HEK293T (cell line): ENCODE measurements around the gene PATJ.
"Not testable (repeated sequence)": the region's sequence is repeated elsewhere in the genome, so short reads cannot be mapped to it uniquely, and the experiment has no call there.

Experiments used
- CTCF ChIA-PET: fragments of 350-600 bp; formaldehyde crosslinking; extraction: SDS; loops from one replicate; lab custom pipeline; 2021; ENCODE audit warnings: antibody characterized with exemption, inconsistent platforms; lab: Yijun Ruan, JAX
- POLR2A ChIA-PET: fragments of 350-600 bp; formaldehyde crosslinking; extraction: SDS; loops from one replicate; lab custom pipeline; 2020; ENCODE audit warnings: antibody characterized with exemption, inconsistent platforms; lab: Yijun Ruan, JAX
- DNase-seq: peaks from one replicate; pipeline ENCODE4 v3.0.0; 2012; ENCODE audit warnings: mixed read lengths; ENCODE audit errors: extremely low spot score
- ARNT ChIP-seq: fragments of 450-650 bp; IDR thresholded peaks from 2 replicates; pipeline ENCODE4 v1.6.1; 2017; ENCODE audit warnings: mild to moderate bottlenecking
- BHLHE40 ChIP-seq: fragments of 450-650 bp; IDR thresholded peaks from 2 replicates; pipeline ENCODE4 v1.6.1; 2016; ENCODE audit warnings: mild to moderate bottlenecking, moderate library complexity, borderline replicate concordance
- CTBP1 ChIP-seq: fragments of 450-650 bp; IDR thresholded peaks from 2 replicates; pipeline ENCODE4 v1.6.1; 2016; ENCODE audit warnings: borderline replicate concordance
- ELF4 ChIP-seq: fragments of 450-650 bp; IDR thresholded peaks from 2 replicates; pipeline ENCODE4 v1.6.1; 2017; ENCODE audit warnings: antibody characterized with exemption
- FOXA1 ChIP-seq: fragments of 450-650 bp; IDR thresholded peaks from 2 replicates; pipeline ENCODE4 v1.6.1; 2016; ENCODE audit warnings: mild to moderate bottlenecking
- FOXK2 ChIP-seq: fragments of 450-650 bp; IDR thresholded peaks from 2 replicates; pipeline ENCODE4 v1.6.1; 2016; ENCODE audit warnings: mild to moderate bottlenecking
- FOXM1 ChIP-seq: fragments of 450-650 bp; IDR thresholded peaks from 2 replicates; pipeline ENCODE4 v1.6.1; 2017; ENCODE audit warnings: mild to moderate bottlenecking, borderline replicate concordance
- HDGF ChIP-seq: fragments of 450-650 bp; IDR thresholded peaks from 2 replicates; pipeline ENCODE4 v1.6.1; 2017; ENCODE audit warnings: antibody characterized with exemption, borderline replicate concordance
- L3MBTL2 ChIP-seq: fragments of 450-650 bp; conservative IDR thresholded peaks from 2 replicates; pipeline ENCODE4 v1.6.1; 2016; ENCODE audit warnings: mild to moderate bottlenecking
- LEF1 ChIP-seq: fragments of 450-650 bp; IDR thresholded peaks from 2 replicates; pipeline ENCODE4 v1.6.1; 2017; ENCODE audit warnings: mild to moderate bottlenecking, borderline replicate concordance
- NFRKB ChIP-seq: fragments of 450-650 bp; IDR thresholded peaks from 2 replicates; pipeline ENCODE4 v1.6.1; 2016; ENCODE audit warnings: mild to moderate bottlenecking, moderate library complexity
- PKNOX1 ChIP-seq: fragments of 450-650 bp; IDR thresholded peaks from 2 replicates; pipeline ENCODE4 v1.6.1; 2016
- SP1 ChIP-seq: fragments of 450-650 bp; IDR thresholded peaks from 2 replicates; pipeline ENCODE4 v1.6.1; 2017
- SUZ12 ChIP-seq: fragments of 450-650 bp; IDR thresholded peaks from 2 replicates; pipeline ENCODE4 v1.6.1; 2016; ENCODE audit warnings: mild to moderate bottlenecking
- TARDBP ChIP-seq: fragments of 450-650 bp; IDR thresholded peaks from 2 replicates; pipeline ENCODE4 v1.6.1; 2016
- ZNF384 ChIP-seq: fragments of 450-650 bp; IDR thresholded peaks from 2 replicates; pipeline ENCODE4 v1.6.1; 2016

The PATJ gene

GRCh38 chr1:62181532-62181931 lies 439.3 kb downstream of the PATJ start:
- DNase-seq, result no peak
- CTCF ChIA-PET, result no interaction called here
- POLR2A ChIA-PET, result no interaction called here
- TF ChIP-seq PKNOX1, result no peak
- TF ChIP-seq BHLHE40, result no peak
- no peak for TF ChIP-seq FOXM1
- TF ChIP-seq ZNF384, result no peak
- TF ChIP-seq FOXK2, result no peak
- TF ChIP-seq SUZ12, result no peak
- no peak for TF ChIP-seq TARDBP
- no peak for TF ChIP-seq SP1
- TF ChIP-seq CTBP1, result no peak
- TF ChIP-seq L3MBTL2, result no peak
- TF ChIP-seq NFRKB, result no peak
- TF ChIP-seq HDGF, result no peak
- no peak for TF ChIP-seq LEF1
- TF ChIP-seq FOXA1, result no peak
- TF ChIP-seq ELF4, result no peak

GRCh38 chr1:62182157-62182556 lies 439.9 kb downstream of the PATJ start:
- DNase-seq, POLR2A ChIA-PET, CTCF ChIA-PET: not testable (repeated sequence)

- DNase-seq, POLR2A ChIA-PET: not testable (repeated sequence)
- CTCF ChIA-PET, result interaction anchor here (1.3 kb wide), 1 partner anchor 15 kb away, joined by 3 read pairs; no protein-coding TSS in a partner anchor
Measured at GRCh38 chr1:62183164-62184020, 441.1 kb downstream of the PATJ start.

- ChIA-PET CTCF (interaction anchor here (0.6 to 1.3 kb wide), 3 partner anchors 14 to 17 kb away, joined by 3 to 5 read pairs (median 3); no protein-coding TSS in a partner anchor), POLR2A (no interaction called here)
- TF ChIP-seq FOXK2 (no peak), BHLHE40 (no peak), NFRKB (no peak), FOXA1 (no peak), ARNT (no peak), L3MBTL2 (no peak), SUZ12 (no peak), CTBP1 (no peak), TARDBP (no peak), ELF4 (no peak), LEF1 (no peak), HDGF (no peak), PKNOX1 (no peak), FOXM1 (no peak), ZNF384 (no peak), SP1 (no peak)
- DNase-seq, result no peak
Measured at GRCh38 chr1:62184336-62184735, 442.1 kb downstream of the PATJ start.

- CTCF ChIA-PET, result interaction anchor here (1.3 kb wide), 1 partner anchor 13 kb away, joined by 3 read pairs; no protein-coding TSS in a partner anchor
- DNase-seq, POLR2A ChIA-PET: not testable (repeated sequence)
Measured at GRCh38 chr1:62185233-62185632, 443.0 kb downstream of the PATJ start.

GRCh38 chr1:62185677-62186076 lies 443.4 kb downstream of the PATJ start:
- DNase-seq, result no peak
- TF ChIP-seq TARDBP (no peak), ELF4 (no peak), LEF1 (no peak), NFRKB (no peak), SUZ12 (no peak), BHLHE40 (no peak), ZNF384 (no peak), HDGF (no peak), ARNT (no peak), CTBP1 (no peak), FOXK2 (no peak)
- POLR2A ChIA-PET, result no interaction called here
- CTCF ChIA-PET, result no interaction called here

GRCh38 chr1:62187548-62187947 lies 445.3 kb downstream of the PATJ start:
- CTCF ChIA-PET, result no interaction called here
- TF ChIP-seq ARNT, result no peak
- TF ChIP-seq SP1, result no peak
- no peak for TF ChIP-seq CTBP1
- TF ChIP-seq FOXA1, result no peak
- no peak for TF ChIP-seq SUZ12
- DNase-seq, result no peak
- POLR2A ChIA-PET, result no interaction called here
